SK-N-SH (cell line): ENCODE measurements around the gene MT1E.

Experiments used
- CHD2 ChIP-seq: fragments of 150-350 bp; IDR thresholded peaks from 2 replicates; pipeline ENCODE4 v1.6.1; 2018; ENCODE audit warnings: low read length; ENCODE audit not compliant: partially characterized antibody
- CTCF ChIP-seq: fragments of 200-600 bp; sonication (generic); IDR thresholded peaks from 2 replicates; pipeline ENCODE4 v1.6.1; 2017; ENCODE audit warnings: antibody characterized with exemption, mild to moderate bottlenecking, moderate library complexity
- EP300 ChIP-seq, 2 experiments: IDR thresholded peaks; 2 replicates each; pipeline versions ENCODE4 v1.4.0 to v1.6.1; 2012; ENCODE audit warnings: borderline replicate concordance in 1 of 2, low read depth in 1 of 2, low read length in 1 of 2
- EZH2phosphoT487 ChIP-seq: fragments of 200-600 bp; sonication (generic); IDR thresholded peaks from 2 replicates; pipeline ENCODE4 v1.6.1; 2017; ENCODE audit warnings: low read depth, mixed run types, mild to moderate bottlenecking, antibody characterized with exemption, moderate library complexity, borderline replicate concordance
- FOXM1 ChIP-seq: IDR thresholded peaks from 2 replicates; pipeline ENCODE4 v1.4.0; 2012; ENCODE audit warnings: low read depth, mild to moderate bottlenecking
- NRF1 ChIP-seq: IDR thresholded peaks from 2 replicates; pipeline ENCODE4 v1.6.1; 2012; ENCODE audit warnings: low read depth, mild to moderate bottlenecking, low read length
- PBX3 ChIP-seq: IDR thresholded peaks from 2 replicates; pipeline ENCODE4; 2012
- POLR2AphosphoS5 ChIP-seq: IDR thresholded peaks from 2 replicates; pipeline ENCODE4 v1.6.1; 2012; ENCODE audit warnings: low read depth, low read length
- RAD21 ChIP-seq: IDR thresholded peaks from 2 replicates; pipeline ENCODE4 v1.6.1; 2012; ENCODE audit warnings: mild to moderate bottlenecking, low read length
- RCOR1 ChIP-seq: fragments of 150-350 bp; IDR thresholded peaks from 2 replicates; pipeline ENCODE4 v1.6.1; 2017; ENCODE audit warnings: antibody characterized with exemption, low read length
- REST ChIP-seq: IDR thresholded peaks from 2 replicates; pipeline ENCODE4 v1.6.1; 2012; ENCODE audit warnings: mild to moderate bottlenecking, low read depth, low read length, moderate library complexity
- SIN3A ChIP-seq: IDR thresholded peaks from 2 replicates; pipeline ENCODE4 v1.6.1; 2012; ENCODE audit warnings: low read depth, mild to moderate bottlenecking, low read length, moderate library complexity, borderline replicate concordance
- SMC3 ChIP-seq: IDR thresholded peaks from 2 replicates; pipeline ENCODE4 v1.6.1; 2012; ENCODE audit warnings: low read depth, low read length, improper control_type of control experiment

- TF ChIP-seq RAD21 = no peak
- TF ChIP-seq CTCF = no peak
- TF ChIP-seq RCOR1 = no peak
- no peak for TF ChIP-seq NRF1
- no peak for TF ChIP-seq EP300 (IDR thresholded peaks at IDR 0.05; ENCODE audit: borderline replicate concordance in 1 of 2, low read depth in 1 of 2, low read length in 1 of 2)
- no peak for TF ChIP-seq PBX3
- no peak for TF ChIP-seq EZH2phosphoT487
- no peak for TF ChIP-seq SMC3
- TF ChIP-seq SIN3A = no peak
- no peak for TF ChIP-seq FOXM1
- no peak for TF ChIP-seq POLR2AphosphoS5
- TF ChIP-seq REST = no peak
- no peak for TF ChIP-seq CHD2
These were observed 42.0 kb upstream of the MT1E start for GRCh38 chr16:56583351-56584168.
